ENCODE results near the gene RPTOR.
"Not testable (repeated sequence)": the region's sequence is repeated elsewhere in the genome, so short reads cannot be mapped to it uniquely, and the experiment has no call there.

RPTOR gene

DNA sequence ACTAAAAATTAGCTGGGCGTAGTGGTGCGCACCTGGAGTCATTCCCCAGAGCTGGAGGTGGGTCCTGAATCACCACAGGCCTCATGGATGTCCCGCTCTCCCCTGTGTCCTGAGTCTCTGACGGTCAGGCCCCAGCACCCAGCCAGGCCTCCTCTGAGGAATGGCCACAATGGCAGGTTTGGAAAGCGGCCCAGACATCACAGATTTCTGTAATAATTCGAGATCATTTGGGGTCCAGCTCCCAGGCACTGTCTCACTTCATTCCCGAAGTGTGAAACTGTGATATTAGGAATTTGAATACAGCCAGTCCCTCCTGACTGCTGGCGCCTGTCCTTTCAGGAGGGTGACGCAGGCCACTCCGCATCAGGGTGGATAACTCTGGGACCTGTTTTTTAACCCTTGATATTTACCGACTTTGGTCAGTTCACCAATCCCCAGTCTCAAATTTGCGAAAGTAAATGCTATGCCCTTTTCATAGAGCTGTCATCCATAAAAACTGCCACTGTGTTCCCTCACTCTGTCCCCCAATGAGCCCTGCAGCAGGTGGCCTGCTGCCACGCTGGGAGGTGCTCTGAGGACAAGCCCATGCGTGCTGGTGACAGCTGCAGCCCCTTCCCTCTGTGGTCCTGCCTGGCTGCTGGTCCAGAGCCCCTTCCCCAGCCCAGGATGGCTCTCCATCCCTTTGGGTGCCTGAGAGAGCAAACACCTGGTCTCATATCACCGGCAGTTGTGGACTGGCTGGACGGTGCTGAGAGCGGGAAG is 28.3 kb upstream of the RPTOR start:
- no peak for DNase-seq

DNA sequence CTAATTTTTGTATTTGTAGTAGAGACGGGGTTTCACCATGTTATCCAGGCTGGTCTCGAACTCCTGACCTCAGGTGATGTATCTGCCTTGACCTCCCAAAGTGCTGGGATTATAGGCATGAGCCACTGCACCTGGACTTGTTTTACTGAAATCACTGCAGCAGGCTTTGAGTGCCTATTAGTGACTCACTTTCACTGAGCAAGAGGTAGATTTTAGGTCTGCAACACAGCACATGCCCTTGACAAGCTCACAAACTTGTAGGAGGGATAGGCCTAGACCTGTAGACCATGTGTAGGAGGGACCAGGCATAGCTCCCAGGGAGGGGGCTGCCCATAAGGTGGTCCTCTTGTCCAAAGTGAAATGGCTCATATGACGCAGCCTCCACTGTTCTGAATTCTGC is 27.0 kb upstream of the RPTOR start:
- DNase-seq: no peak

DNA sequence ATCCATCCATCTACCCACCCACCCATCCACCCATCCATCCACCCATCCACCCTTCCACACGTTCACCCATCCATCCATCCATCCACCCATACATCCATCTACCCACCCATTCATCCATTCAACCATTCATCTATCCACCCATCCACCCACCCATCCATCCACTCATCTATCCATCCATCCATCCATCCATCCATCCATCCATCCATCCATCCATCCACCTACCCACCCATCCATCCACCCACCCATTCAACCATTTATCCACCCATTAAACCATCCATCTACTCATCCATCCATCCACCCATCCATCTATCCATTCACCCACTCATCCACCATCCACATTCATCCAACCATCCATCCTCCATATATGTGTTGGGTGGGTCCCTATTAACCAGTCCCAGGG is 26.2 kb upstream of the RPTOR start:
- no peak for DNase-seq

DNA sequence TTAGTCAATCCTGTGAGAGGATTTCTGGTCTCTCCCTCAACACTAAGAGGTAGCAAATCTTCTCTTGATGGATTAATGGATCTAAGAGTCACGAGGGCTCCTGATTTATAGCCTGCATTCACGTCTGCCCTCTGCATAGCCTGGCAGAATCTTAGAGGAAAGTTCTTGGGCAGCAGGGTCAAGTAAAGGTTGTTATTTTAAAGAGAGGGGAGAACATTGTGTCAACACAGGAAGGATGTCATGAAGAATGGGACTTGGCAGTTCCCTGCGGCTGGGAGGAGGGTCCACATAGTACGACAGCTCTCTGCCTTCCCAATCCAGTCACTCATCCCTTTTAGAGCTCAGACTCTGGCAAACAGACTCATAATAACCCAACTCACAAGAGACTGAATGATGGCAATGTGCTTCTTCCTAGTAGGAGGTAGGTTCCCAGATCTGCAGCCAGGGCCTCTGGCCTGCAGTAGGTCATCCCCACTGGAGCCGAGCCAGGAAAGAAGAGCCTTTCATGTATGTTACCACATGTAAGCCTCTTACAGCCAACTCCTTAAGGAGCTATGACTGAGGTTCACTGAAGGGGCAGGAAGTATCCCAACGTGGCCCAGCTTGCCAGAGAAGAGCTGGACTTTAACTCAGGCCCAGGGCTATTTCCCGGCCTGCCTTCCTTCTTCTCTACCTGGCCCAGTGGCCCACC is 25.4 kb upstream of the RPTOR start:
- no peak for DNase-seq

DNA sequence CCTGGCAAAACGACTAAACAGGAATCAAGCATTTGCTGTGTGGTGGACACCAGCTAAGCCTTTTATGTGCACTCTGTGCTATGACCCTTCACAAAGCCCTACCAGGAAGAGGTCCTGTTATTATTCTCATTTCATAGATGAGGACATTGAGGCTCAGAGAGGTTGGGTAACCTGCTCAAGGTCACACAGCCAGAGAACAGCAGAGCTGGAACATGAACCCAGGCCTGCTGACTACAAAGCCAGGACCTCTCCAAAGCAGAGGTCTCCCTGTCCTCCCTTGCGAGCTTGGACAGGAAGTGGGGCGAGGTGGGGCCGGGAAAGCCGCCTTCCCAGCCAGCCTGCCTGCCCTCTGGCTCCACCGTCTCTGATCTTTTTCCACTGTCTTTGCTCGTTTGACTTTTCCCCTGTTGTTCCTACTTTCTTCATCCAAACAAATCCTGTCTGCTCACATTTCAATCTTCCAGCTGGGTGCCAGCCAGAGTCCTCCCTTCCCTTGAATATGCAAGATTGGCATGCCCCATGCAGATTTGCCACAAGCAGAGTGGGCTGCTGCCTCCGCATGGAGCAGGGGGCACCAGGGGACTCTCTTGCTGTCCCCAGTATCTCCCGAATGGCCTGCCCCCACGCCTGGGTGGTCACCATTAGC is 23.7 kb upstream of the RPTOR start:
- DNase-seq: no peak

DNA sequence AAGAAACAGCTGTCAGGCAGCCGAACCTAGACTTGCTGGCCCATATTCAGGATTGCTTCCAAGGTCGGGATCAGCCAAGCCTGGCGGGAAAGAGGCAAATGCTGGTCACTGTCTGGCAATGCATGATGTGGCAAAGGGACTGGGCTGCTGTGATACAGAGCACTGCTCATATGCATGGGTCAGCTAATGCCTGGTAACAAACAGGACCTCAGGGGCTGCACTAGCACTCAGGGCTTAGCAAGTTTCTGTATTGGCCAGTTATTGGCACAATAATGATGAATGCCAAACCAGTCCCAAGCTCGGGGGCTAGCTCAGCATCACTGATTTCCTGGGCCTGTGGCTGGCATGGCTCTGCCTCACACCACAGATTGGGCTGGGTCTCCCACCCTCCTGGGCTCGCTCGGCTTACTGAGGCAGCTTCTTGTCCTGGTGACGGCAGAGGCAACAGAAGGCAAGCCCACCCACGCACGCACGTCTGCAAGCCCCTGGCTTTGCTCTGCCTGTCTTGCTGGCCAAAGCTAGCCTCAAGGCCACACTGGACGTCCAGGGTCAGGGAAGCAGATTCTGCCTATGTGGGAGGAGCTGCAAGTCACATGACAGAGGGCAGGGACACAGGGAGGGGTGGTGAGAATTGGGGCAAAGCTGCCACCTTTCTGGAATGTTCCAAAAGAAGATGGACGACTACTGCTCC is 21.4 kb upstream of the RPTOR start:
- no peak for DNase-seq

DNA sequence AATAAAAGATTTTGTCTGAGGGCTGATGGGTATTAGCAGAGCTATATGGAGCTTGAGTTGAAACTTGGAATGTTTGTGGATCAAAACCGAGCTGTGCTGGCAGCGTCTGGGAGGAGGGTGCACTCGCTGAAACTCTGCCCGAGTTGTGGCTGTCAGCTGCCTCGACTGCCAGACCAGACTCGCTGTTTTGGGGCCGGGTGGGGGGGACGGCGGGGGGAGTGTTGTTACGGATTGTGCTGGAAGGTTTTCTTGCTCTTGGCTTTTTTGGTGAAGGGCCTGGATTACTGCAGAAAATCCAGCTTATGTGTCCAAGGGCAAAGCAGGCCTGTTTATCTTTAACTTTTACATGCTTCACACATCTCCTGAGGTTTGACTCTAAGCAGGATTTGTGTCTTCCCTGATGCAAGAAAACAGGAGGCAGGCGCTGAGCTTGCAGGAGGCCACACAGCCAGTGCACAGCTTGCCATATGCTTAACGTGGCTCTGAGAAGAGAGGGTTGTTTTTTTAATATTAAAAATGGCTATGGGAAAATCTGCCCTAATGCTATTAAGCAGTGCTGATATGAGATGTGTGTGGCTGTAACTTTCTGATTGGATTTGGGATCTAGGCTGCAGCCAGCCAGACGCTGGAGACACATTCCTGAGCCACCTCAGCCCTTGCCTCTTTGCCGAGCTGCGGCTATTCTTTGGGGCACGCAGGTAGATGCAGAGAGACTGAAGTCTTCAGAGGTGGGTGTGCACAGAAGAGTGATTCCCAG is 20.5 kb upstream of the RPTOR start:
- no peak for DNase-seq

DNA sequence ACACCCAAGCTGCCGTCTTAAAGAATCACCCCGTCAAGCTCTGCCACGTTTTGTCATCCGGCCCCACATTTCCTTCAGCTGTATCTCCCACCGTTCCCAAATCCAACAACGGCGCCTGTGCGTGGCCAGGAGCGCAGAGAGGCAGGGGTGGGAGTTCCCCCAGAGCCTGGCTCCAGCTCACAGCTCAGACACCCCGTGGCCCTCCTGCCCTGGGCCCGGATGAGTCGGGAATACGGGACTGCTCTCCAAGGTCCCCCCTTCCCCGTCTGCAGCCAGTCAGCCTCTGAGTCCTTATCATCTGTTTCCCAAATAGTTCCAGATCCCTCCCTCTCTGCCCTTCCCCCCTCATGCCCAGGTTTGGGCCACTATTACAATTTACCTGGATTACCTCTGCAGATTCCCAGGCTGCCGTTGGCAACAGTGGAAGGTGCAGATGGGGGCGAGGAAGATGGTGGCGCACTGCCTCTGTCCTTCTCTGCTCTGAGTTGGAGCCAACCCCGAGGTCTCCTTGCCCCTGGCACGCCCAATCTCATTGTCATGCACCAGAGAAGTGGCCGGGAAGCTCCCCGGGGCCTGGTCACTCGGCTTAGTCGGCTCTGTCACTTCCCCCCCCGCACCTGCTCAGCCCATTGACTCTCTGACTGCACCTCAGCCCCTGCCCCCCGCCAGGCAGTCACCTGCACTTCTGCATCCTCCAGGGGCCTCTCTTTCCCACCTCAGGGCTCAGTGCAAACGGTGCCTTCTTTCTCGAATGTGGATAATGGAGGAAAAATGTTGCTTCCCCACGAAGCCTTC is 18.3 kb upstream of the RPTOR start:
- DNase-seq: no peak

DNA sequence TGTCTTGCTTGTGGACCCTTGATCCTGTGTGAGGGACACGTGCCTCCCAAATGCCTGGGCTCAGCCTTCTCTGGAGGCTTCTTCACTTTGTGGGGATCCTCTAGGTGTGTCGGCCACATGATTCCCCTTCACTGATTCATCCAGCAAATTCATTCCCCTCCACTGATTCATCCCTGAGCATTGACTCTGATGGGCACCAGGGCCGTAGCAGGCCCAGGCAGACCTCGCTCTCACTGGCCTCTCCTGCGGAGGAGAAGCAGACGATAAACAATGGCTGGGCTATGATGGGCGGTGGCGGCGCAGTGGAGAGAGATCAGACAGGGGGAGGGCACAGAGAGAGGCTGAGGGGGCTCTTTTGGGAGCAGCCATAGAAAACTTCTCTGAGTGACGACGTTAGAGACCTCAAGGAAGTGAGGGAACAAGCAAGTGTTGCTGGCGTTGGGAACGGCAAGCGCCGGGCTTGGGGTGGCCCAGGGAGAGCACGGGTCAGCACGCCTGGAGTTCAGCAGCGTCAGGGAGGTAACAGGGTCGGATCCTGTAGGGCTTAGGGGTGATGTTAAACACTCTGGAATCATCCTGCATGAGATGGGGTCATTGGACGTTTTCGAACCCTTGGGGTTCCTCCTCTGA is 17.5 kb upstream of the RPTOR start:
- peak; percentile 19 for DNase-seq

DNA sequence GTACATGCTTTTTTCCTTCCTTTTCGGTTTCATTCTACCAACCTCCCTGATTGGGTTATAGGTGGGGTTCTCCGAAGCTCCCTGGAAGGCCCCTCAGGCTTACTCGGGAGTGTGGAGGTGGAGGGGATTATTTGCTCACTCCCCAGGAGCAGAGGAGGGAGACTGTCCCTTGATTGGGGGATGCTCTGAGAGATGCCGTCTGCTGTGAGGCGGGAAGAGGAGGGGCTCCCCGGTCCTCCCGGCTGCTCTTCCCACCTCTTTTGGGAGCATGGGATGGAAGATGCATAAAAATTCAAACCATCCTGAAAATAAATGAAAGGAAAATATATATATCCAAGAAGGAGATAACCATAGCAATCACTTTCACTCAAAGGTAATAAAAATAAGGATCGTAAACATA is 16.1 kb upstream of the RPTOR start:
- DNase-seq: no peak

DNA sequence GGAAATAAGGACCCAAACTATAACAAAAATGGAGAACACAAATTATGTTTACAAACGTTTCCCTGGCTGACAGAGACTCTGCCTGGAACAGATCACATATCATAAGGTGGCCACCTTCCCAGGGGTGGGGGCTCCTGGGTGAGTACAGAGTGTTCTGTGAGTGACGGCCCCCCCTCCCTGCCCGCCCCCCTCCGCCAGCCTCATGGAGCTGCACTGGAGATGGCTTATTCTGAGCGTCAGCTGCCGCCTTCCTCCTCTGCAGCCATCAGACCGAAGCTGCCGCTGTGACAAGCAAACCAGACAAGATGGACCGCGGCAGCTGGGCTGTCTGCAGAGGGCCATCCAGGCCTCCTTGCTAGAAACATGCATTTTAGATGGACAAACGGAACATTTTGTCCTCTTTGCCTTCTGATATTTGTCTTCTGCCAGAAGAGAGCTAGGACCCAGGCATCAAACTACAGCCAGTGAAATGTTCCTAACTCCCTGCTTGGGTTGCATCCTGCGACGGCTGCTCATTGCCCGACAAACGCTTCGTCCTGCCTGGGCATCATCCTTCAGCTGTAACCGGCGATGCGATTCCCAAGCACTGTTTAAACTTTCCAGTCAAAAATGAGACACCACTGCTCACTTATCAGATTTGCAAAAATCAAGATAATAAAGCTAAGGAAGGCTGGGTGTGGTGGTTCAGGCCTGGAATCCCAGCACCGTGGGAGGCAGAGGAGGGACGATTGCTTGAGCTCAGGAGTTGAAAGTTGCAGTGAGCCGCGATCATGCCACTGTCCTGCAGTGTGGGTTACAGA is 15.3 kb upstream of the RPTOR start:
- no peak for DNase-seq

DNA sequence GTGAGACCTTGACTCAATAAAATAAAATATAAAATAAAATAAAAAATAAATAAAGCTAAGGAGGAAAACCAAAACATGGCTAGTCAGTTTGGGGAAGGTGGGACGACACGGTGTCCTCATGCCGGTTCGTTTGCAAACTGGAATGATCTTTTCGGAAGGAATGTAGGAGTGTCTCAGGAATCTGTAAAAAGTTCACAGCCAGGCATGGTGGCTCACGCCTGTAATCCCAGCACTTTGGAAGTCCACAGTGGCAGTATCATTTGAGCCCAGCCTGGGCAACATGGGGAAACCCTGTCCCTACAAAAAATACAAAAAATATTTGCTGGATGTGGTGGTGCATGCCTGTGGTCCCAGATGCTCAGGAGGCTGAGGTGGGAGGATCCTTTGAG is 14.7 kb upstream of the RPTOR start:
- DNase-seq: no peak

DNA sequence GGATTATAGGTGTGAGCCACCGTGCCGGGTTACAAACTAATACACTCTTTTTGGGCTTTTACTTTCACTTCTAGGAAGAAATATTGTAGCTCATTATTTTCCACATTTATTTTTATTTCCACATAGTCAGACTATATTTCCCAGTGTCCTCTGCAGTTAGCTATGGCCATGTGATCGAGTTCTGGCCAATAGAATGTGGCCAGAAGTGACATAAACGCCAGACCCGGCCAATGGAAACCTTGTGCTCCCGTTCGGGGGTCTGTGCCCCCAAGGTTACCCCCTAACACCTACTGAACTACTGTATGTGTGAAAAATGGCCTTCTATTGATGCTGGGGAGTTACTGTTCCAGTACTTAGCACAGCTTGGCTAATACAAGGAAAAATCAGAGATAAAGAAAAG is 13.2 kb upstream of the RPTOR start:
- DNase-seq: no peak

DNA sequence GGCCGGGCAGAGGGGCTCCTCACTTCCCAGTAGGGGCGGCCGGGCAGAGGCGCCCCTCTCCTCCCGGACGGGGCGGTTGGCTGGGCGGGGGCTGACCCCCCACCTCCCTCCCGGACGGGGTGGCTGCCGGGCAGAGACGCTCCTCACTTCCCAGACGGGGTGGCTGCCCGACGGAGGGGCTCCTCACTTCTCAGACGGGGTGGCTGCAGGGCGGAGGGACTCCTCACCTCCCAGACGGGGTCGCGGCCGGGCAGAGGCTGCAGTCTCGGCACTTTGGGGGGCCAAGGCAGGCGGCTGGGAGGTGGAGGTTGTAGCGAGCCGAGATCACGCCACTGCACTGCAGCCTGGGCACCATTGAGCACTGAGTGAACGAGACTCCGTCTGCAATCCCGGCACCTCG is 7.3 kb upstream of the RPTOR start:
- DNase-seq: not testable (repeated sequence)

DNA sequence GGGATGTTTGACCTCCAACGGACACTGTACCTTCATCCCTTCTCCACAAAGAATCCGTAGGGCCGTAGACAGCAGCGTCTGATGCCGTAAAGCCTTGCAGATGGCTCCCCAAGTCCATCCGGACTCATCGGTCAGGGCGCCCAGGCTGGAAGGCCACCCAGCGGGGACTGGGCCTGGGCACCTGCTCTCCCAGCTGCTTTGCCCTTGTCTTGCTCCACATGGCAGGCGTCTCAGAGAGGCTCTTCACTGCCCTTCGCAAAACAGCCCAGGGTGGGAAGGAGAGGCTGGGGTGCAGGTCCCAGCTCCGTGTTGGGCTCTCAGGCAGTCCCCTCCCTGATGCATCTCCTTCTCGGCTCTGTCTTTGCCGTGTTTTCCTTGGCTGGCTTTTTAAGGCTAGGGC is 6.2 kb upstream of the RPTOR start:
- DNase-seq: no peak

DNA sequence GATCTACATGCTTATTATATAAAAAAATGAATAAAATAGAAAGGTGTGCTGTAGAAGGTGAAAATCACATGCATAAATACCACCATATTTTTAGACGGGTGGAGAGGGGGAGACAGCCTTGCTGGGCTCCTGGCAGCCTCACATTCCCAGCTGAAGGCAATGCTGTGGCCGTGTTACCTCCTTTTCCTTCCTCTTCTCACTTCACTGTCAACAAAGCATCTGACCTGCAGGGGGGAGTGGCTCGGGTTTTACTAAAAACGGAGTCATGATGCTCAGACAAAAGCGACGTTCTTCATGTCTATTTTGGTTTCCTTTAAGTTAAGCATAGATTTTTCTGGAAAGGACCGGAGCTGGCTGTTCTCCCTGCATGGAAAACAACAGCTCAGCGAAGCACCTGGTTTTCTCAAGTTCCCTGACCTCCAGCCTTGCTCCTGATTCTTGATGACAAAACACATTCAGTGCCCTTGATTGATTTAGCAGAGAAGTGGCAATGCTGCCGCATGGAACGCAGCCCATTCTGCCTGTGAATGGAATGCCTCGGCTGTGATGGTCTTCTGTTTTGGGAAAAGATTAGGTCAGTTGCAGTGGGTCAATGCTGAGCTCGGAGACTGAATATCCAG is 5.5 kb upstream of the RPTOR start:
- DNase-seq: no peak

DNA sequence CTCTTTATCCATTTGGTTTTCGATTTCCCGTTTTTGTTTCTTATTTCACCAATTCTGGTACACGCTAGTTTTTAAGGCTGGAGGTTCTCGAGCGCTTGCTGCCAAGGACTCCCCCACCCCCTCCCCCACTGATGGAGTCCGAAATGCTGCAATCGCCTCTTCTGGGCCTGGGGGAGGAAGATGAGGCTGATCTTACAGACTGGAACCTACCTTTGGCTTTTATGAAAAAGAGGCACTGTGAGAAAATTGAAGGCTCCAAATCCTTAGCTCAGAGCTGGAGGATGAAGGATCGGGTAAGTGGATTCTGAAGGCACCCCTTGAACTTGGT is 825 bp downstream of the RPTOR start:
- no peak for DNase-seq

DNA sequence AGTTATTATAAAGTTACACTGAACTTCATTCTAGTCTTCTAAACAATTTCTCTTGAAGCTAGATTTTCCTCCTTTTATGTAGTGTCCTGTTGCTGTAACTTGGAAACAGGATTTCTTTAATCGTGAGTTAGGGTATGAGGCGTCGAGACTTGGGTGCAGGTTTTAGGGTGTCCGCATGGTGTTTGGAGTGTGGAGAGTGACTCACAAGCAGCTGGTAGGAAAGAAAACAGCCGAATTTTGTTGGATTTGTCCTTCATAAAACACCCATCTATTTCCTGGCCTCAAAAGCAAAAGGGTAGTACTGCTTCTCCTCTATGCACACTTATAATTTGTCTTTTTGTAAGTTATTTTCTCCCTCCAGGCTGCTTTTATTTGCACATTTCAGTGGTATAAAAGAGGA is 1.6 kb downstream of the RPTOR start:
- DNase-seq: no peak

DNA sequence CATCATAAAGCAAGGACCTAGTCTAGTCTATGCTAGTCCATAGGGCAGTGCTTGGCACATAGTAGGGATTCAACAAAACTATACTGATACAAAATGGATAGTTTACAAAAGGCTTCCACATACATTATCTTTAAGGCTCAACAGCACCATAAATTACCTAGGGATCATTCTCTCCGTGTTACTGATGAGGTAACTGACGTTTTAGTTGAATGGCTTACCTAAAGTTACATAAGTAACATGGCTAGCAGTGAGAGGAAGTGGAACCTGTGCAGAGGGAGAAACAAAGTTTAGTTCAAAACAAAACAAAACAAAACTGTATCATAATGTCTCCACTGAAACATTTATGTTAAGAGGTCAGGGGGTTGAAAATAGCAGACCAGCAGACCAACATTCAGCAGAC is 7.9 kb downstream of the RPTOR start:
- no peak for DNase-seq

DNA sequence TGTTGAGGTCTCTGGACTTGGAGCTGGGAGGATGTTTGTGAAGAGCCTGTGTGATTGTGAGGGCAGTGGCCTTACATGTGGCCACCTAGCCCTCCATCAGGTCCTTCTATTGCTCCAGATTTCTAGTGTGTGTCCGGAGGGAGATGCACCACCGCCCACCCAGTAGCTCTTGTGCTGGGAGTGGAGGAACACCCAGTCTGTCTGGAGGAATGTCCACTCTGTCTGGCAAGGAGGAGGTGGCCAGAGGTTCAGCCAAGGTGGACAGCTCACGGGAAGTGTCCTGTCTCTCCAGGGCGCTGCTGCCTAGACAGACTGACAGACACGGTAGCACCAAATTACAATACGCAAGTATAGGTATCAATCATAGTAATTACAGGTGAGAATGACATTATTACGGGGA is 10.6 kb downstream of the RPTOR start:
- no peak for DNase-seq
